ENCODE measurements around the gene RRAGD.

GRCh38 chr6:89414215-89414614 is 2.1 kb upstream of the RRAGD start:
- TF ChIP-seq POLR2A (IDR thresholded peaks at IDR 0.05), result no peak
- no peak for TF ChIP-seq CTCF (IDR thresholded peaks at IDR 0.05)
